WTC11 (cell line): Measurements from ENCODE around the gene PPP1R37. TPM values are rescaled to one million over a fixed set of nuclear protein-coding genes. Genes with fewer than 3 reads are reported as not detected.

ENCODE experiments used
- ATAC-seq: fragments of 200-7000 bp; cut with Tn5 transposase; 2 replicates; pipeline ENCODE4 v1.10.0; 2021; ENCODE audit warnings: mild to moderate bottlenecking, moderate library complexity
- CTCF ChIA-PET: fragments of 300-600 bp; sonication (Branson Sonifier 250); formaldehyde crosslinking; loops from one replicate; lab custom pipeline; 2021; ENCODE audit warnings: antibody characterized with exemption; lab: Charles Lee
- POLR2A ChIA-PET: fragments of 350-600 bp; sonication (Branson Sonifier 250); formaldehyde crosslinking; loops from one replicate; lab custom pipeline; 2021; ENCODE audit warnings: antibody characterized with exemption; lab: Charles Lee
- DNase-seq: peaks from one replicate; pipeline ENCODE4 v3.0.0; 2021; ENCODE audit warnings: low spot score
- H3K27ac Mint-ChIP-seq: 2 replicates; pipeline ENCODE4 v1.8.0; 2021; ENCODE audit warnings: mixed read lengths
- H3K27me3 Mint-ChIP-seq: 2 replicates; pipeline ENCODE4 v1.8.0; 2021; ENCODE audit warnings: low read depth, mild to moderate bottlenecking, moderate library complexity, mixed read lengths
- H3K36me3 Mint-ChIP-seq: 2 replicates; pipeline ENCODE4 v1.8.0; 2021; ENCODE audit warnings: mixed read lengths
- H3K4me1 Mint-ChIP-seq: 2 replicates; pipeline ENCODE4 v1.8.0; 2022; ENCODE audit warnings: mixed read lengths
- H3K4me3 Mint-ChIP-seq: 2 replicates; pipeline ENCODE4 v1.8.0; 2021; ENCODE audit warnings: mild to moderate bottlenecking, moderate library complexity, mixed read lengths
- H3K9me3 Mint-ChIP-seq: 2 replicates; pipeline ENCODE4 v1.8.0; 2021; ENCODE audit warnings: mixed read lengths
- AR ChIP-seq: fragments of 250-450 bp; sonication (Bioruptor Pico); IDR thresholded peaks from 2 replicates; pipeline ENCODE4 v1.9.0; 2021; ENCODE audit warnings: mild to moderate bottlenecking
- ATF2 ChIP-seq: sonication (generic); formaldehyde crosslinking; IDR thresholded peaks from 2 replicates; pipeline ENCODE4 v1.8.1; 2022; ENCODE audit warnings: low read depth, missing genetic modification reagents, borderline replicate concordance
- E2F5 ChIP-seq: sonication (generic); formaldehyde crosslinking; IDR thresholded peaks from 2 replicates; pipeline ENCODE4 v1.8.1; 2022; ENCODE audit warnings: mild to moderate bottlenecking, moderate library complexity, missing genetic modification reagents
- ERG ChIP-seq: fragments of 250-450 bp; sonication (Bioruptor Pico); IDR thresholded peaks from 2 replicates; pipeline ENCODE4 v1.8.0; 2021; ENCODE audit warnings: mild to moderate bottlenecking
- GRHL2 ChIP-seq: fragments of 250-450 bp; sonication (Bioruptor Pico); IDR thresholded peaks from 2 replicates; pipeline ENCODE4 v1.8.0; 2022; ENCODE audit warnings: mild to moderate bottlenecking, moderate library complexity; ENCODE audit not compliant: insufficient replicate concordance, severe bottlenecking
- IRF2 ChIP-seq: sonication (generic); formaldehyde crosslinking; IDR thresholded peaks from 2 replicates; pipeline ENCODE4 v1.8.0; 2022; ENCODE audit warnings: low read depth, missing genetic modification reagents, borderline replicate concordance
- JAZF1 ChIP-seq: fragments of 250-450 bp; sonication (Bioruptor Pico); IDR thresholded peaks from 2 replicates; pipeline ENCODE4 v1.9.0; 2021; ENCODE audit warnings: moderate library complexity, mild to moderate bottlenecking, inconsistent platforms
- MXD4 ChIP-seq: fragments of 250-450 bp; sonication (Bioruptor Pico); IDR thresholded peaks from 2 replicates; pipeline ENCODE4 v1.8.0; 2021; ENCODE audit warnings: mild to moderate bottlenecking, moderate library complexity, borderline replicate concordance
- NFATC4 ChIP-seq: fragments of 250-450 bp; sonication (Bioruptor Pico); IDR thresholded peaks from 2 replicates; pipeline ENCODE4 v1.9.0; 2021; ENCODE audit warnings: mild to moderate bottlenecking
- NFE2L1 ChIP-seq: sonication (generic); formaldehyde crosslinking; IDR thresholded peaks from 2 replicates; pipeline ENCODE4 v1.8.1; 2023; ENCODE audit warnings: missing genetic modification reagents
- RORB ChIP-seq: fragments of 250-450 bp; sonication (Bioruptor Pico); IDR thresholded peaks from 2 replicates; pipeline ENCODE4 v1.9.0; 2021; ENCODE audit warnings: mild to moderate bottlenecking
- SMAD4 ChIP-seq: sonication (generic); formaldehyde crosslinking; IDR thresholded peaks from 2 replicates; pipeline ENCODE4 v1.8.0; 2022; ENCODE audit warnings: mild to moderate bottlenecking, missing genetic modification reagents
- TEAD4 ChIP-seq: sonication (generic); formaldehyde crosslinking; IDR thresholded peaks from 2 replicates; pipeline ENCODE4 v1.8.0; 2022; ENCODE audit warnings: mild to moderate bottlenecking, missing genetic modification reagents
- ZNF121 ChIP-seq: sonication (generic); formaldehyde crosslinking; IDR thresholded peaks from 2 replicates; pipeline ENCODE4 v1.8.0; 2023; ENCODE audit warnings: missing genetic modification reagents
- total RNA-seq: library from RNA; stranded (reverse); gene quantifications from 3 replicates; pipeline ENCODE4 v1.2.3, GENCODE V29; 2021
- TF ChIP-seq, protein P1 (sequence below): sonication (generic); formaldehyde crosslinking; conservative IDR thresholded peaks from 2 replicates; pipeline ENCODE4 v1.8.1; 2022; ENCODE audit warnings: mild to moderate bottlenecking, missing genetic modification reagents
- TF ChIP-seq, protein P2 (sequence below): sonication (generic); formaldehyde crosslinking; IDR thresholded peaks from 2 replicates; pipeline ENCODE4 v1.8.0; 2022; ENCODE audit warnings: mild to moderate bottlenecking, missing genetic modification reagents
- TF ChIP-seq, protein P3 (sequence below): sonication (generic); formaldehyde crosslinking; IDR thresholded peaks from 2 replicates; pipeline ENCODE4 v1.8.1; 2023; ENCODE audit warnings: mild to moderate bottlenecking, missing genetic modification reagents, moderate library complexity
- TF ChIP-seq, protein P4 (sequence below): fragments of 200-600 bp; IDR thresholded peaks from 2 replicates; pipeline ENCODE4 v1.8.0; 2022; ENCODE audit warnings: antibody characterized with exemption
- TF ChIP-seq, protein P5 (sequence below): fragments of 250-450 bp; sonication (Bioruptor Pico); IDR thresholded peaks from 2 replicates; pipeline ENCODE4 v1.9.0; 2021; ENCODE audit warnings: mild to moderate bottlenecking
- TF ChIP-seq, protein P6 (sequence below): sonication (generic); formaldehyde crosslinking; IDR thresholded peaks from 2 replicates; pipeline ENCODE4 v1.8.1; 2023; ENCODE audit warnings: mild to moderate bottlenecking, missing genetic modification reagents, moderate library complexity

The PPP1R37 gene
- total RNA-seq, 1 experiment from 2014 or later, result 35.4 TPM

DNA sequence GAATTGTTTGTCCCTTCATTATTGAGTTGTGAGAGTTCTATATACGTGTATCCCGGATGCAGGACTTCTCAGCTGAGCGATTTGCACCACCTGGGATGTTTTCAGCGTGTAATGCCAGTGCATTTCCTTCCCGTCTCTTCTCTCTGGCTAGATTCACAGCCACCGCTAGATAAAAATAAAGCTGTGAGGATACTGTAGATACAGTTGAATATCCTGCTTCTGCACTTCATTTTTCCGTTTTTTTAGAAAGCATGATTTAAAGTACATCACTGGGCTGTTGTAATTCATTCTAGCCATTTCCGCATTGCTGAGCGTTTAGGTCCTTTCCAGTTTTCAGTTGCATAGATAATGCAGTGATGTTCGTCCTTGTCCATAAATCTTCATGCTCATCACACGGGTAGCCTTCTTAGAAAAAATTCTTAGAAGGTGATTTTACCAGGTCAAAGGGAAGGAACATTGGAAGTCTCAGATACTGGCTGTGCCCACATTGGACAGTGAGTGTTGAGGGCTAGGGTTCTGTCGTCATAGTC lies 14.7 kb downstream of the PPP1R37 start:
- ChIA-PET CTCF (interaction anchor here (1.1 kb wide), 1 partner anchor 91 kb away, joined by 3 read pairs; no protein-coding TSS in a partner anchor), POLR2A (interaction anchor here (0.6 kb wide), 1 partner anchor 12 kb away, joined by 4 read pairs; no protein-coding TSS in a partner anchor)
- Mint-ChIP-seq H3K4me1 (peaks cover 23% of the 10 kb centered on the region), H3K27ac (peak overlapping the region; percentile 38), H3K27me3 (no peaks in the 10 kb centered on the region), H3K4me3 (no peak overlapping the region), H3K9me3 (no peaks in the 10 kb centered on the region), H3K36me3 (no peaks in the 10 kb centered on the region)
- DNase-seq (no peak), ATAC-seq (no peak)
- TF ChIP-seq, protein P1, sequence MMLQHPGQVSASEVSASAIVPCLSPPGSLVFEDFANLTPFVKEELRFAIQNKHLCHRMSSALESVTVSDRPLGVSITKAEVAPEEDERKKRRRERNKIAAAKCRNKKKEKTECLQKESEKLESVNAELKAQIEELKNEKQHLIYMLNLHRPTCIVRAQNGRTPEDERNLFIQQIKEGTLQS, result no peak
- TF ChIP-seq IRF2 (CRISPR knock-in tag) (no peak), E2F5 (CRISPR knock-in tag) (no peak), NFE2L1 (CRISPR knock-in tag) (no peak), MXD4 (no peak), AR (no peak), TEAD4 (CRISPR knock-in tag) (no peak), ATF2 (CRISPR knock-in tag) (no peak), ERG (CRISPR knock-in tag) (no peak)
- TF ChIP-seq, protein P2, sequence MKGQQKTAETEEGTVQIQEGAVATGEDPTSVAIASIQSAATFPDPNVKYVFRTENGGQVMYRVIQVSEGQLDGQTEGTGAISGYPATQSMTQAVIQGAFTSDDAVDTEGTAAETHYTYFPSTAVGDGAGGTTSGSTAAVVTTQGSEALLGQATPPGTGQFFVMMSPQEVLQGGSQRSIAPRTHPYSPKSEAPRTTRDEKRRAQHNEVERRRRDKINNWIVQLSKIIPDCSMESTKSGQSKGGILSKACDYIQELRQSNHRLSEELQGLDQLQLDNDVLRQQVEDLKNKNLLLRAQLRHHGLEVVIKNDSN (CRISPR knock-in tag), result no peak
- TF ChIP-seq, protein P3, sequence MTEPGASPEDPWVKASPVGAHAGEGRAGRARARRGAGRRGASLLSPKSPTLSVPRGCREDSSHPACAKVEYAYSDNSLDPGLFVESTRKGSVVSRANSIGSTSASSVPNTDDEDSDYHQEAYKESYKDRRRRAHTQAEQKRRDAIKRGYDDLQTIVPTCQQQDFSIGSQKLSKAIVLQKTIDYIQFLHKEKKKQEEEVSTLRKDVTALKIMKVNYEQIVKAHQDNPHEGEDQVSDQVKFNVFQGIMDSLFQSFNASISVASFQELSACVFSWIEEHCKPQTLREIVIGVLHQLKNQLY (CRISPR knock-in tag), result no peak
- TF ChIP-seq, protein P4, sequence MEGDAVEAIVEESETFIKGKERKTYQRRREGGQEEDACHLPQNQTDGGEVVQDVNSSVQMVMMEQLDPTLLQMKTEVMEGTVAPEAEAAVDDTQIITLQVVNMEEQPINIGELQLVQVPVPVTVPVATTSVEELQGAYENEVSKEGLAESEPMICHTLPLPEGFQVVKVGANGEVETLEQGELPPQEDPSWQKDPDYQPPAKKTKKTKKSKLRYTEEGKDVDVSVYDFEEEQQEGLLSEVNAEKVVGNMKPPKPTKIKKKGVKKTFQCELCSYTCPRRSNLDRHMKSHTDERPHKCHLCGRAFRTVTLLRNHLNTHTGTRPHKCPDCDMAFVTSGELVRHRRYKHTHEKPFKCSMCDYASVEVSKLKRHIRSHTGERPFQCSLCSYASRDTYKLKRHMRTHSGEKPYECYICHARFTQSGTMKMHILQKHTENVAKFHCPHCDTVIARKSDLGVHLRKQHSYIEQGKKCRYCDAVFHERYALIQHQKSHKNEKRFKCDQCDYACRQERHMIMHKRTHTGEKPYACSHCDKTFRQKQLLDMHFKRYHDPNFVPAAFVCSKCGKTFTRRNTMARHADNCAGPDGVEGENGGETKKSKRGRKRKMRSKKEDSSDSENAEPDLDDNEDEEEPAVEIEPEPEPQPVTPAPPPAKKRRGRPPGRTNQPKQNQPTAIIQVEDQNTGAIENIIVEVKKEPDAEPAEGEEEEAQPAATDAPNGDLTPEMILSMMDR, result no peak

GRCh38 chr19:45110851-45111266 lies 17.9 kb downstream of the PPP1R37 start:
- DNase-seq, result no peak
- CTCF ChIA-PET, result no interaction called here
- no peak for TF ChIP-seq RORB (CRISPR knock-in tag)
- TF ChIP-seq GRHL2 (CRISPR knock-in tag), result no peak
- no peak for TF ChIP-seq JAZF1 (CRISPR knock-in tag)
- no peak for TF ChIP-seq SMAD4 (CRISPR knock-in tag)
- TF ChIP-seq, protein P5, sequence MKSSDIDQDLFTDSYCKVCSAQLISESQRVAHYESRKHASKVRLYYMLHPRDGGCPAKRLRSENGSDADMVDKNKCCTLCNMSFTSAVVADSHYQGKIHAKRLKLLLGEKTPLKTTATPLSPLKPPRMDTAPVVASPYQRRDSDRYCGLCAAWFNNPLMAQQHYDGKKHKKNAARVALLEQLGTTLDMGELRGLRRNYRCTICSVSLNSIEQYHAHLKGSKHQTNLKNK (CRISPR knock-in tag), result no peak
- no peak for TF ChIP-seq ERG (CRISPR knock-in tag)
- TF ChIP-seq NFATC4, result no peak
- no peak for TF ChIP-seq E2F5 (CRISPR knock-in tag)
- TF ChIP-seq ZNF121, result no peak
- no peak for TF ChIP-seq NFE2L1 (CRISPR knock-in tag)
- TF ChIP-seq, protein P6, sequence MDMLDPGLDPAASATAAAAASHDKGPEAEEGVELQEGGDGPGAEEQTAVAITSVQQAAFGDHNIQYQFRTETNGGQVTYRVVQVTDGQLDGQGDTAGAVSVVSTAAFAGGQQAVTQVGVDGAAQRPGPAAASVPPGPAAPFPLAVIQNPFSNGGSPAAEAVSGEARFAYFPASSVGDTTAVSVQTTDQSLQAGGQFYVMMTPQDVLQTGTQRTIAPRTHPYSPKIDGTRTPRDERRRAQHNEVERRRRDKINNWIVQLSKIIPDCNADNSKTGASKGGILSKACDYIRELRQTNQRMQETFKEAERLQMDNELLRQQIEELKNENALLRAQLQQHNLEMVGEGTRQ (CRISPR knock-in tag), result no peak

More at GRCh38 chr19:45110851-45111266, 17.9 kb downstream of the PPP1R37 start:
- no peak overlapping the region; the same call in 1 of the 2 replicates for H3K27ac Mint-ChIP-seq
- H3K9me3 Mint-ChIP-seq, result no peaks in the 10 kb centered on the region
- H3K4me3 Mint-ChIP-seq, result no peak overlapping the region
- H3K27me3 Mint-ChIP-seq, result no peaks in the 10 kb centered on the region
- ATAC-seq, result no peak
- H3K4me1 Mint-ChIP-seq, result peaks cover 3% of the 10 kb centered on the region; the same call in 1 of the 2 replicates
- no peaks in the 10 kb centered on the region for H3K36me3 Mint-ChIP-seq
- POLR2A ChIA-PET, result interaction anchor here (1.2 kb wide), 1 partner anchor 109 kb away, joined by 3 read pairs; no protein-coding TSS in a partner anchor
